Omental fat pad (tissue), 4 donors: ENCODE measurements around the gene MYD88. TPM values are rescaled to one million over a fixed set of nuclear protein-coding genes. Genes with fewer than 3 reads are reported as not detected.
"Not testable (repeated sequence)": the region's sequence is repeated elsewhere in the genome, so short reads cannot be mapped to it uniquely, and the experiment has no call there.

Source experiments
- ATAC-seq: fragments of 150-250 bp; one replicate; pipeline ENCODE4 v1.9.1; 2016; ENCODE audit warnings: mild to moderate bottlenecking, moderate library complexity; ENCODE audit not compliant: low FRiP score
- DNase-seq: peaks from one replicate; pipeline ENCODE4 v3.0.0-alpha.2; 2019; ENCODE audit warnings: low spot score
- CTCF ChIP-seq, 3 donors: fragments of 450-650 bp; IDR thresholded peaks; one replicate each; pipeline ENCODE4 v1.5.1; 2016 to 2017; ENCODE audit warnings: antibody characterized with exemption in 3 of 3, mild to moderate bottlenecking in 3 of 3, moderate library complexity in 2 of 3
- total RNA-seq, 4 donors: library from RNA; depleted of rRNA; stranded (reverse); fragments of >200 nt; gene quantifications; one replicate each; pipeline ENCODE4 v1.1.0, GENCODE V29; 2016

Gene MYD88
- total RNA-seq, 4 donors from 2014 or later: 37.6 to 78.0 (median 53.6) TPM

GRCh38 chr3:38128303-38128655 lies 10.2 kb upstream of the MYD88 start:
- DNase-seq (peak; percentile 6), ATAC-seq (no peak)
- TF ChIP-seq CTCF (IDR thresholded peaks at IDR 0.05): no peak

- DNase-seq: peak; percentile 9
- no peak for ATAC-seq
- no peak for TF ChIP-seq CTCF (IDR thresholded peaks at IDR 0.05)
Observed at GRCh38 chr3:38129058-38129457, 9.4 kb upstream of the MYD88 start.

- ATAC-seq: no peak
- peak; percentile 17 for DNase-seq
- TF ChIP-seq CTCF (IDR thresholded peaks at IDR 0.05): no peak
Observed at GRCh38 chr3:38130631-38131065, 7.8 kb upstream of the MYD88 start.

GRCh38 chr3:38131621-38132369 lies 6.7 kb upstream of the MYD88 start:
- ATAC-seq: no peak
- DNase-seq: no peak
- no peak for TF ChIP-seq CTCF (IDR thresholded peaks at IDR 0.05)

- TF ChIP-seq CTCF (IDR thresholded peaks at IDR 0.05): no peak
- ATAC-seq (no peak), DNase-seq (no peak)
Observed at GRCh38 chr3:38133209-38133556, 5.3 kb upstream of the MYD88 start.

GRCh38 chr3:38133557-38134405 lies 4.7 kb upstream of the MYD88 start:
- ATAC-seq: no peak
- DNase-seq: peak; percentile 15
- no peak for TF ChIP-seq CTCF (IDR thresholded peaks at IDR 0.05)

GRCh38 chr3:38134517-38135143 lies 3.8 kb upstream of the MYD88 start:
- ATAC-seq, DNase-seq: not testable (repeated sequence)

- not testable (repeated sequence) for ATAC-seq, DNase-seq
Observed at GRCh38 chr3:38135621-38136277, 2.7 kb upstream of the MYD88 start.
